GM12878 (cell line): ENCODE data around the gene ADGRG1. TPM values are rescaled to one million over a fixed set of nuclear protein-coding genes. Genes with fewer than 3 reads are reported as not detected.

ENCODE experiments used
- ATAC-seq: fragments of 200-7000 bp; cut with Tn5 transposase; 3 replicates; pipeline ENCODE4 v1.9.1; 2020; ENCODE audit warnings: mild to moderate bottlenecking, moderate library complexity
- BruUV-seq: library from RNA; stranded (reverse); fragments of 400-500 nt; replicated peaks from 2 replicates; lab custom pipeline; 2021; lab: Mats Ljungman, UMichigan
- CTCF ChIA-PET: fragments of 300-600 bp; sonication (Branson Sonifier 250); formaldehyde crosslinking; extraction: SDS; loops from one replicate; lab custom pipeline; 2021; ENCODE audit warnings: inconsistent platforms; lab: Yijun Ruan, JAX
- POLR2A ChIA-PET: fragments of 350-600 bp; formaldehyde crosslinking; extraction: SDS; loops from one replicate; lab custom pipeline; 2021; ENCODE audit warnings: inconsistent platforms; lab: Charles Lee
- RAD21 ChIA-PET: fragments of 300-600 bp; sonication (Branson Sonifier 250); formaldehyde crosslinking; loops from one replicate; lab custom pipeline; 2023; ENCODE audit warnings: antibody characterized with exemption; ENCODE audit not compliant: unreplicated experiment; lab: Charles Lee
- SMC1A ChIA-PET: fragments of 300-600 bp; sonication (Branson Sonifier 250); formaldehyde crosslinking; loops from one replicate; lab custom pipeline; 2023; ENCODE audit not compliant: unreplicated experiment, uncharacterized antibody; lab: Charles Lee
- DNase-seq: peaks from one replicate; pipeline ENCODE4 v3.0.0-alpha.2; 2011; ENCODE audit warnings: low read depth, low spot score
- FAIRE-seq: peaks from 3 replicates; lab custom pipeline; 2011; peaks lifted over from hg19 to GRCh38; lab: Jason Lieb, UNC
- H2AFZ ChIP-seq: 2 replicates; pipeline ENCODE4 v1.6.0; 2011; ENCODE audit warnings: low read depth, low read length, control low read depth; ENCODE audit not compliant: control insufficient read depth
- H3K27ac ChIP-seq: 2 replicates; pipeline ENCODE4 v1.5.1; 2011; ENCODE audit warnings: control low read depth; ENCODE audit not compliant: control insufficient read depth, insufficient read depth
- H3K27me3 ChIP-seq, 2 experiments: replicated peaks in 1 of 2; 2 replicates each; pipeline versions ENCODE4 v1.6.0 to v1.6.1; 2011; ENCODE audit warnings: low read length in 1 of 2; ENCODE audit not compliant: control insufficient read depth in 2 of 2, insufficient read depth in 2 of 2
- H3K36me3 ChIP-seq, 2 experiments: 2 replicates each; pipeline ENCODE4 v1.5.1; 2011; ENCODE audit warnings: low read length in 1 of 2; ENCODE audit not compliant: control insufficient read depth in 2 of 2, insufficient read depth in 2 of 2
- H3K4me1 ChIP-seq: 2 replicates; pipeline ENCODE4 v1.6.1; 2011; ENCODE audit warnings: mild to moderate bottlenecking, low read length, moderate library complexity, mixed read lengths; ENCODE audit not compliant: control insufficient read depth, insufficient read depth
- H3K4me2 ChIP-seq: 2 replicates; pipeline ENCODE4 v1.6.0; 2011; ENCODE audit warnings: control low read depth; ENCODE audit not compliant: control insufficient read depth, insufficient read depth
- H3K4me3 ChIP-seq: fragments of 200-600 bp; sonication (generic); 2 replicates; pipeline ENCODE4 v1.5.1; 2016
- H3K79me2 ChIP-seq: 2 replicates; pipeline ENCODE4 v1.6.0; 2011; ENCODE audit warnings: low read length; ENCODE audit not compliant: control insufficient read depth, insufficient read depth
- H3K9ac ChIP-seq: 2 replicates; pipeline ENCODE4 v1.8.0; 2011; ENCODE audit warnings: low read length, control low read depth, mixed read lengths; ENCODE audit not compliant: control insufficient read depth, insufficient read depth
- H3K9me3 ChIP-seq: replicated peaks from 3 replicates; pipeline ENCODE4 v1.5.1; 2011; ENCODE audit warnings: mild to moderate bottlenecking, low read length; ENCODE audit not compliant: control insufficient read depth, insufficient read depth
- H4K20me1 ChIP-seq: 2 replicates; pipeline ENCODE4 v1.6.0; 2011; ENCODE audit not compliant: control insufficient read depth, insufficient read depth
- ATF7 ChIP-seq: fragments of 450-650 bp; IDR thresholded peaks from 2 replicates; pipeline ENCODE4 v1.6.1; 2016; ENCODE audit warnings: low read depth, mild to moderate bottlenecking
- BMI1 ChIP-seq: fragments of 450-650 bp; IDR thresholded peaks from 2 replicates; pipeline ENCODE4 v1.6.1; 2016; ENCODE audit warnings: mild to moderate bottlenecking, moderate library complexity, borderline replicate concordance
- HDAC6 ChIP-seq: fragments of 200-600 bp; sonication (generic); IDR thresholded peaks from one replicate; pipeline ENCODE4 v1.8.0; 2017; ENCODE audit warnings: antibody characterized with exemption; ENCODE audit not compliant: unreplicated experiment
- IRF4 ChIP-seq: IDR thresholded peaks from 2 replicates; pipeline ENCODE4 v1.6.1; 2011; ENCODE audit warnings: low read depth, low read length
- KAT2A ChIP-seq: conservative IDR thresholded peaks from 2 replicates; pipeline ENCODE4 v1.6.1; 2011; ENCODE audit warnings: low read depth, low read length; ENCODE audit not compliant: control insufficient read depth
- MTA3 ChIP-seq: IDR thresholded peaks from 2 replicates; pipeline ENCODE4 v1.6.1; 2012; ENCODE audit warnings: low read length, inconsistent platforms, borderline replicate concordance
- NR2C1 ChIP-seq: fragments of 450-650 bp; IDR thresholded peaks from 2 replicates; pipeline ENCODE4 v1.6.1; 2017; ENCODE audit warnings: antibody characterized with exemption, mild to moderate bottlenecking, moderate library complexity
- SMARCA5 ChIP-seq: fragments of 450-650 bp; IDR thresholded peaks from 2 replicates; pipeline ENCODE4 v1.6.1; 2017; ENCODE audit warnings: mild to moderate bottlenecking
- STAT1 ChIP-seq: fragments of 450-650 bp; conservative IDR thresholded peaks from 2 replicates; pipeline ENCODE4 v1.6.1; 2014; ENCODE audit warnings: antibody characterized with exemption, mild to moderate bottlenecking
- STAT3 ChIP-seq: IDR thresholded peaks from 2 replicates; pipeline ENCODE4 v1.6.1; 2011; ENCODE audit warnings: low read depth, low read length, improper control_type of control experiment
- SUZ12 ChIP-seq: fragments of 200-600 bp; sonication (generic); IDR thresholded peaks from one replicate; pipeline ENCODE4 v1.6.1; 2018; ENCODE audit warnings: antibody characterized with exemption, mild to moderate bottlenecking; ENCODE audit not compliant: unreplicated experiment
- ZNF217 ChIP-seq: fragments of 450-650 bp; IDR thresholded peaks from 2 replicates; pipeline ENCODE4 v1.6.1; 2017; ENCODE audit warnings: antibody characterized with exemption, mild to moderate bottlenecking
- WGBS: methylation state at CpG from one replicate; pipeline ENCODE4 v1.1.6; 2016; ENCODE audit warnings: low lambda C conversion rate; ENCODE audit not compliant: insufficient replicate concordance, insufficient coverage; ENCODE audit errors: missing lambda C conversion rate; 5-methylcytosine and 5-hydroxymethylcytosine counted together
- in situ Hi-C: fragments of 300-500 bp; cut with MboI; formaldehyde crosslinking; loops from 9 replicates; pipeline ENCODE4 v1.14.3; 2018; ENCODE audit warnings: mixed read lengths
- intact Hi-C: fragments of 100-400 bp; cut with micrococcal nuclease; formaldehyde crosslinking; loops from one replicate; pipeline ENCODE4 v1.14.2; 2022; ENCODE audit not compliant: unreplicated experiment
- polyA plus RNA-seq, 11 experiments: library from polyadenylated mRNA; depleted of rRNA in 4 of 11; unstranded in 6 of 11; stranded (reverse) in 5 of 11; fragments of >200 nt; fragmentation: Nextera tagmentation in 4 of 11; fragmentation: Illumina TruSeq in 1 of 11; extraction: Ambion mirVana in 4 of 11; extraction: Trizol in 1 of 11; gene quantifications; 1 replicate in 1 of 11; 2 replicates in 10 of 11; pipeline versions ENCODE4 v1.2.1 to v1.2.3, GENCODE V29; 2011 to 2016; ENCODE audit warnings: inconsistent platforms in 2 of 11, missing spikeins in 2 of 11, low read depth in 1 of 11
- total RNA-seq, 4 experiments: library from RNA; depleted of rRNA in 3 of 4; stranded (reverse); fragments of >200 nt in 3 of 4; fragmentation: Illumina TruSeq in 1 of 4; extraction: Trizol in 1 of 4; gene quantifications; 2 replicates each; pipeline versions ENCODE4 v1.2.1 to v1.2.3, GENCODE V29; 2013 to 2021
- TF ChIP-seq, protein P1 (sequence below): fragments of 450-650 bp; IDR thresholded peaks from 2 replicates; pipeline ENCODE4 v1.6.1; 2017; ENCODE audit warnings: mild to moderate bottlenecking, moderate library complexity
- TF ChIP-seq, protein P2 (sequence below): fragments of 450-650 bp; IDR thresholded peaks from 2 replicates; pipeline ENCODE4 v1.6.1; 2016; ENCODE audit warnings: mild to moderate bottlenecking
- TF ChIP-seq, protein P3 (sequence below): fragments of 450-650 bp; formaldehyde crosslinking; IDR thresholded peaks from 2 replicates; pipeline ENCODE4 v1.4.0; 2022; ENCODE audit warnings: mild to moderate bottlenecking, moderate library complexity
- TF ChIP-seq, protein P4 (sequence below): IDR thresholded peaks from 2 replicates; pipeline ENCODE4 v1.6.1; 2011; ENCODE audit warnings: low read depth, low read length, improper control_type of control experiment, borderline replicate concordance

The ADGRG1 gene
- total and polyA plus RNA-seq, 10 of the 15 experiments (the other 5 are each of a cell fraction or from before 2014, with no cell fraction given), result 0.07 to 2.0 (median 0.75) TPM

DNA sequence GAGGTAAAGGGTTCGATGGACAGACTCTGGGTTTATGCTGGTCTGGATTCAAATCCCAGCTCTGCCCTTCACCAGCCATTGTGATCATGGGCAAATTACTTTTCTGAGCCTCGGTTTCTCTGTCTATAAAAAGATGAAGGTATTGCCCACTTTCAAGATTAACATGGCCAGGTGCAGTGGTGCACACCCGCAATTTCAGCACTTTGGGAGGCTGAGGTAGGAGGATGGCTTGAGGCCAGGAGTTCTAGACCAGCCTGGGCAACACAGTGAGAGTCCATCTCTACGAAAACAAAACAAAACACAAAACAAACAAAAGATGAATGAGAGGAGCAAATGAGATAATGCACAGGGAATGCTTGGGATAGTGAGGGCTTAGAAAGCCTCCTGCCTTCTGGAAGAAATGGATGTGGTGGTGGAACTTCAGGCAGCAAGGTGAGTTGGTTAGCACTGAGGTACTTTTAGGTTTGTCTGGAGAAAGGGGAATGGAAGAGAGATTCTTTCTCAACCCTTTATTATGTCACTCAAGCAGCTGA, 48.2 kb downstream of the ADGRG1 start:
- Histone ChIP-seq H4K20me1 (no peaks in the 10 kb centered on the region), H3K4me1 (no peaks in the 10 kb centered on the region), H3K4me2 (no peak overlapping the region), H2AFZ (no peak overlapping the region), H3K4me3 (no peak overlapping the region), H3K79me2 (no peaks in the 10 kb centered on the region), H3K36me3 (no peaks in the 10 kb centered on the region), H3K27ac (no peak overlapping the region), H3K9me3 (no peaks in the 10 kb centered on the region), H3K9ac (no peak overlapping the region), H3K27me3 (peaks cover 1 to 4% of the 10 kb centered on the region in 2 experiments; a peak in 3 of 4 replicates)
- no peak for DNase-seq
- in situ Hi-C loops, result no loop called here
- 23% methylated on average over 4 of the region's 4 CpGs for WGBS
- FAIRE-seq, result no peak
- RAD21 ChIA-PET, result no interaction called here
- CTCF ChIA-PET, result no interaction called here
- SMC1A ChIA-PET, result no interaction called here
- no TSS peak for BruUV-seq
- ATAC-seq, result no peak
- intact Hi-C loops, result no loop called here
- POLR2A ChIA-PET, result no interaction called here
- TF ChIP-seq, protein P1, sequence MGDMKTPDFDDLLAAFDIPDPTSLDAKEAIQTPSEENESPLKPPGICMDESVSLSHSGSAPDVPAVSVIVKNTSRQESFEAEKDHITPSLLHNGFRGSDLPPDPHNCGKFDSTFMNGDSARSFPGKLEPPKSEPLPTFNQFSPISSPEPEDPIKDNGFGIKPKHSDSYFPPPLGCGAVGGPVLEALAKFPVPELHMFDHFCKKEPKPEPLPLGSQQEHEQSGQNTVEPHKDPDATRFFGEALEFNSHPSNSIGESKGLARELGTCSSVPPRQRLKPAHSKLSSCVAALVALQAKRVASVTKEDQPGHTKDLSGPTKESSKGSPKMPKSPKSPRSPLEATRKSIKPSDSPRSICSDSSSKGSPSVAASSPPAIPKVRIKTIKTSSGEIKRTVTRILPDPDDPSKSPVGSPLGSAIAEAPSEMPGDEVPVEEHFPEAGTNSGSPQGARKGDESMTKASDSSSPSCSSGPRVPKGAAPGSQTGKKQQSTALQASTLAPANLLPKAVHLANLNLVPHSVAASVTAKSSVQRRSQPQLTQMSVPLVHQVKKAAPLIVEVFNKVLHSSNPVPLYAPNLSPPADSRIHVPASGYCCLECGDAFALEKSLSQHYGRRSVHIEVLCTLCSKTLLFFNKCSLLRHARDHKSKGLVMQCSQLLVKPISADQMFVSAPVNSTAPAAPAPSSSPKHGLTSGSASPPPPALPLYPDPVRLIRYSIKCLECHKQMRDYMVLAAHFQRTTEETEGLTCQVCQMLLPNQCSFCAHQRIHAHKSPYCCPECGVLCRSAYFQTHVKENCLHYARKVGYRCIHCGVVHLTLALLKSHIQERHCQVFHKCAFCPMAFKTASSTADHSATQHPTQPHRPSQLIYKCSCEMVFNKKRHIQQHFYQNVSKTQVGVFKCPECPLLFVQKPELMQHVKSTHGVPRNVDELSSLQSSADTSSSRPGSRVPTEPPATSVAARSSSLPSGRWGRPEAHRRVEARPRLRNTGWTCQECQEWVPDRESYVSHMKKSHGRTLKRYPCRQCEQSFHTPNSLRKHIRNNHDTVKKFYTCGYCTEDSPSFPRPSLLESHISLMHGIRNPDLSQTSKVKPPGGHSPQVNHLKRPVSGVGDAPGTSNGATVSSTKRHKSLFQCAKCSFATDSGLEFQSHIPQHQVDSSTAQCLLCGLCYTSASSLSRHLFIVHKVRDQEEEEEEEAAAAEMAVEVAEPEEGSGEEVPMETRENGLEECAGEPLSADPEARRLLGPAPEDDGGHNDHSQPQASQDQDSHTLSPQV, result no peak
- TF ChIP-seq KAT2A (no peak), NR2C1 (no peak), STAT3 (no peak), ZNF217 (no peak), SMARCA5 (no peak), BMI1 (no peak), HDAC6 (no peak), SUZ12 (no peak), STAT1 (no peak), MTA3 (no peak), ATF7 (no peak), IRF4 (no peak)
- TF ChIP-seq, protein P2, sequence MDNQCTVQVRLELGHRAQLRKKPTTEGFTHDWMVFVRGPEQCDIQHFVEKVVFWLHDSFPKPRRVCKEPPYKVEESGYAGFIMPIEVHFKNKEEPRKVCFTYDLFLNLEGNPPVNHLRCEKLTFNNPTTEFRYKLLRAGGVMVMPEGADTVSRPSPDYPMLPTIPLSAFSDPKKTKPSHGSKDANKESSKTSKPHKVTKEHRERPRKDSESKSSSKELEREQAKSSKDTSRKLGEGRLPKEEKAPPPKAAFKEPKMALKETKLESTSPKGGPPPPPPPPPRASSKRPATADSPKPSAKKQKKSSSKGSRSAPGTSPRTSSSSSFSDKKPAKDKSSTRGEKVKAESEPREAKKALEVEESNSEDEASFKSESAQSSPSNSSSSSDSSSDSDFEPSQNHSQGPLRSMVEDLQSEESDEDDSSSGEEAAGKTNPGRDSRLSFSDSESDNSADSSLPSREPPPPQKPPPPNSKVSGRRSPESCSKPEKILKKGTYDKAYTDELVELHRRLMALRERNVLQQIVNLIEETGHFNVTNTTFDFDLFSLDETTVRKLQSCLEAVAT, result no peak
- TF ChIP-seq, protein P3, sequence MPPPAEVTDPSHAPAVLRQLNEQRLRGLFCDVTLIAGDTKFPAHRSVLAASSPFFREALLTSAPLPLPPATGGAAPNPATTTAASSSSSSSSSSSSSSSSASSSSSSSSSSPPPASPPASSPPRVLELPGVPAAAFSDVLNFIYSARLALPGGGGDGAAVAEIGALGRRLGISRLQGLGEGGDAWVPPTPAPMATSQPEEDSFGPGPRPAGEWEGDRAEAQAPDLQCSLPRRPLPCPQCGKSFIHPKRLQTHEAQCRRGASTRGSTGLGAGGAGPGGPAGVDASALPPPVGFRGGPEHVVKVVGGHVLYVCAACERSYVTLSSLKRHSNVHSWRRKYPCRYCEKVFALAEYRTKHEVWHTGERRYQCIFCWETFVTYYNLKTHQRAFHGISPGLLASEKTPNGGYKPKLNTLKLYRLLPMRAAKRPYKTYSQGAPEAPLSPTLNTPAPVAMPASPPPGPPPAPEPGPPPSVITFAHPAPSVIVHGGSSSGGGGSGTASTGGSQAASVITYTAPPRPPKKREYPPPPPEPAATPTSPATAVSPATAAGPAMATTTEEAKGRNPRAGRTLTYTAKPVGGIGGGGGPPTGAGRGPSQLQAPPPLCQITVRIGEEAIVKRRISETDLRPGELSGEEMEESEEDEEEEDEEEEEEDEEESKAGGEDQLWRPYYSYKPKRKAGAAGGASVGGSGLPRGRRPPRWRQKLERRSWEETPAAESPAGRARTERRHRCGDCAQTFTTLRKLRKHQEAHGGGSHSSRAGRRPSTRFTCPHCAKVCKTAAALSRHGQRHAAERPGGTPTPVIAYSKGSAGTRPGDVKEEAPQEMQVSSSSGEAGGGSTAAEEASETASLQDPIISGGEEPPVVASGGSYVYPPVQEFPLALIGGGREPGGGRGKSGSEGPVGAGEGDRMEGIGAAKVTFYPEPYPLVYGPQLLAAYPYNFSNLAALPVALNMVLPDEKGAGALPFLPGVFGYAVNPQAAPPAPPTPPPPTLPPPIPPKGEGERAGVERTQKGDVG (CRISPR knock-in tag), result no peak
- TF ChIP-seq, protein P4, sequence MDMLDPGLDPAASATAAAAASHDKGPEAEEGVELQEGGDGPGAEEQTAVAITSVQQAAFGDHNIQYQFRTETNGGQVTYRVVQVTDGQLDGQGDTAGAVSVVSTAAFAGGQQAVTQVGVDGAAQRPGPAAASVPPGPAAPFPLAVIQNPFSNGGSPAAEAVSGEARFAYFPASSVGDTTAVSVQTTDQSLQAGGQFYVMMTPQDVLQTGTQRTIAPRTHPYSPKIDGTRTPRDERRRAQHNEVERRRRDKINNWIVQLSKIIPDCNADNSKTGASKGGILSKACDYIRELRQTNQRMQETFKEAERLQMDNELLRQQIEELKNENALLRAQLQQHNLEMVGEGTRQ, result no peak
